Activated T-helper 2 cell treated with anti-CD3 and anti-CD28 coated beads, Interferon-gamma antibody, Interleukin-2, Interleukin-4, amounts not matched to agents 10 μg/mL and 5 μg/mL and 100 μg/mL, durations not matched to agents 14 hours and 24 hours and 36 hours (primary cell): Measurements from ENCODE around the gene BMPER. TPM values are rescaled to one million over a fixed set of nuclear protein-coding genes. Genes with fewer than 3 reads are reported as not detected.
"Not testable (repeated sequence)": the region's sequence is repeated elsewhere in the genome, so short reads cannot be mapped to it uniquely, and the experiment has no call there.

ENCODE experiments used
- DNase-seq: peaks from one replicate; pipeline ENCODE4 v3.0.0; 2021; ENCODE audit warnings: low spot score
- H3K27ac Mint-ChIP-seq: one replicate; pipeline ENCODE4 v1.8.0; 2021; ENCODE audit warnings: mixed read lengths
- H3K27me3 Mint-ChIP-seq: one replicate; pipeline ENCODE4 v1.8.0; 2021; ENCODE audit warnings: low read depth, mixed read lengths
- H3K36me3 Mint-ChIP-seq: one replicate; pipeline ENCODE4 v1.8.0; 2021; ENCODE audit warnings: low read depth, mixed read lengths
- H3K4me1 Mint-ChIP-seq: one replicate; pipeline ENCODE4 v1.8.0; 2021; ENCODE audit warnings: low read depth, mixed read lengths
- H3K4me3 Mint-ChIP-seq: one replicate; pipeline ENCODE4 v1.8.0; 2021; ENCODE audit warnings: low read depth, mild to moderate bottlenecking, moderate library complexity, mixed read lengths
- H3K9me3 Mint-ChIP-seq: one replicate; pipeline ENCODE4 v1.8.0; 2021; ENCODE audit warnings: mixed read lengths
- intact Hi-C: fragments of 100-400 bp; cut with micrococcal nuclease; formaldehyde crosslinking; loops from one replicate; pipeline ENCODE4 v1.15.1; 2023
- total RNA-seq: library from RNA; stranded (reverse); gene quantifications from 2 replicates; pipeline ENCODE4 v1.2.3, GENCODE V29; 2022

The BMPER gene
- total RNA-seq, 1 donor from 2014 or later = not detected

DNA sequence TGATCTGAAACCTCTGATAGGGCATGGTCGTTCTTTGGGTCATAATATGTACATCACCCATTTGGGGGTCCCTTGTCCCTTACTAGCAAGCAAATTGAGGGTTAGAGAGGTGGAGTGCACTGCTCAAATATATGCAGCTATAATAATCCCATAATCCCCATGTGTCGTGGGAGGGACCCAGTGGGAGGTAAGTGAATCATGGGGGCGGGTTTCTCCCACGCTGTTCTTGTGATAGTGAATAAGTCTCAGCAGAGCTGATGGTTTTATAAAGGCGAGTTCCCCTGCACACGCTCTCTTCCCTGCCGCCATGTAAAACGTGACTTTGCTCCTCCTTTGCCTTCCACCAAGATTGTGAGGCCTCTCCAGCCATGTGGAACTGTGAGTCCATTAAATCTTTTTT lies 262.7 kb downstream of the BMPER start:
- Mint-ChIP-seq H3K4me1 (no peaks in the 10 kb centered on the region), H3K9me3 (peaks cover 5% of the 10 kb centered on the region), H3K27me3 (no peaks in the 10 kb centered on the region), H3K27ac (no peak overlapping the region), H3K36me3 (no peaks in the 10 kb centered on the region), H3K4me3 (no peak overlapping the region)
- no peak for DNase-seq
- intact Hi-C loops = no loop called here

DNA sequence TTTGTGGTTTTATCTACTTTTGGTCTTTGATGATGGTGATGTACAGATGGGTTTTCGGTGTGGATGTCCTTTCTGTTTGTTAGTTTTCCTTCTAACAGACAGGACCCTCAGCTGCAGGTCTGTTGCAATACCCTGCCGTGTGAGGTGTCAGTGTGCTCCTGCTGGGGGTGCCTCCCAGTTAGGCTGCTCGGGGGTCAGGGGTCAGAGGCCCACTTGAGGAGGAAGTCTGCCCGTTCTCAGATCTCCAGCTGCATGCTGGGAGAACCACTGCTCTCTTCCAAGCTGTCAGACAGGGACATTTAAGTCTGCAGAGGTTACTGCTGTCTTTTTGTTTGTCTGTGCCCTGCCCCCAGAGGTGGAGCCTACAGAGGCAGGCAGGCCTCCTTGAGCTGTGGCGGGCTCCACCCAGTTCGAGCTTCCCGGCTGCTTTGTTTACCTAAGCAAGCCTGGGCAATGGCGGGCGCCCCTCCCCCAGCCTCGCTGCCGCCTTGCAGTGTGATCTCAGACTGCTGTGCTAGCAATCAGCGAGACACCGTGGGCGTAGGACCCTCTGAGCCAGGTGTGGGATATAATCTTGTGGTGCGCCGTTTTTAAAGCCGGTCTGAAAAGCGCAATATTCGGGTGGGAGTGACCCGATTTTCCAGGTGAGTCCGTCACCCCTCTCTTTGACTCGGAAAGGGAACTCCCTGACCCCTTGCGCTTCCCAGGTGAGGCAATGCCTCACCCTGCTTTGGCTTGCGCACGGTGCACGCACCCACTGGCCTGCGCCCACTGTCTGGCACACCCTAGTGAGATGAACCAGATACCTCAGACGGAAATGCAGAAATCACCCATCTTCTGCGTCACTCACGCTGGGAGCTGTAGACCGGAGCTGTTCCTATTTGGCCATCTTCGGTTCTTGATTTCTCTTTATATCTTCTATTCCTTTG lies 269.6 kb downstream of the BMPER start:
- H3K36me3 Mint-ChIP-seq, intact Hi-C loops, H3K4me1 Mint-ChIP-seq, H3K9me3 Mint-ChIP-seq, H3K4me3 Mint-ChIP-seq, H3K27ac Mint-ChIP-seq, H3K27me3 Mint-ChIP-seq, DNase-seq: not testable (repeated sequence)

DNA sequence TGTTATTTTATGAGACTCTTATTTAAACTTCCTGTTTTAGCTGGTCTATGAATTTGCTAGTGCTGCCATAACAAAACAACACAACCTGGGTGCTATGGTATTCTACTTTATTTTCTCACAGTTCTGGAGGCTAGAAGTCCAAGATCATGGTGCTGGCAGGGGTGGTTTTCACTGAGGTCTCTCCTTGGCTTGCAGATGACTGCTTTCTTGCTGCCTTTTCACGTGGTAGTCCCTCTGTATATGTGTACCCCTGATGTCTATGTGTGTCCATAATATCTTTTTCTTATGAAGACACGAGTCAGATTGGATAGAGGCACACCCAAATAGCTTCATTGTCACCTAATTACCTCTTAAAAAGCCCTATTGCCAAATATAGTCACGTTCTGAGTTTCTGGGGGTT lies 270.5 kb downstream of the BMPER start:
- intact Hi-C loops = no loop called here
- H3K36me3 Mint-ChIP-seq = no peaks in the 10 kb centered on the region
- H3K4me1 Mint-ChIP-seq = no peaks in the 10 kb centered on the region
- H3K4me3 Mint-ChIP-seq = no peak overlapping the region
- H3K9me3 Mint-ChIP-seq = peaks cover 10% of the 10 kb centered on the region
- no peak for DNase-seq
- no peaks in the 10 kb centered on the region for H3K27me3 Mint-ChIP-seq
- no peak overlapping the region for H3K27ac Mint-ChIP-seq

DNA sequence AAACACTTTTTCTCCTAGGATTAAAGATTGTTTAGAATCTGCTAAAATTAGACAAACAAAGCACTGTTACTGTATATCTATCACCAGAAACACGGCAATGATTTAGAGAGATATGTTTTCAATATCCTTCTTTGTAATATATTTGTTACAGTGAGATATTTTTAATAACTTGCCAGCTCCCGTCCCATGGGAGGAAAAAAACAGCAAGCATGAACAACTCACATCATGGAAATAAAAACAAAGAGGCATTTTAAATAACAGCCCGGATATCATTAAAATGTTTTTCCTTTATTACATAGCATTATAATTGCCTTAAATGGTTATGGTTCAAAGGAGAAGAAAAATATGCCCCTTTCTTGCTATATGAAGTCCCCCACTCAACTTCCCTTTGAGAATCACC lies 272.1 kb downstream of the BMPER start:
- H3K27ac Mint-ChIP-seq = no peak overlapping the region
- DNase-seq = no peak
- no peaks in the 10 kb centered on the region for H3K4me1 Mint-ChIP-seq
- peaks cover 17% of the 10 kb centered on the region for H3K9me3 Mint-ChIP-seq
- H3K4me3 Mint-ChIP-seq = no peak overlapping the region
- no peaks in the 10 kb centered on the region for H3K36me3 Mint-ChIP-seq
- H3K27me3 Mint-ChIP-seq = no peaks in the 10 kb centered on the region
- intact Hi-C loops = no loop called here

DNA sequence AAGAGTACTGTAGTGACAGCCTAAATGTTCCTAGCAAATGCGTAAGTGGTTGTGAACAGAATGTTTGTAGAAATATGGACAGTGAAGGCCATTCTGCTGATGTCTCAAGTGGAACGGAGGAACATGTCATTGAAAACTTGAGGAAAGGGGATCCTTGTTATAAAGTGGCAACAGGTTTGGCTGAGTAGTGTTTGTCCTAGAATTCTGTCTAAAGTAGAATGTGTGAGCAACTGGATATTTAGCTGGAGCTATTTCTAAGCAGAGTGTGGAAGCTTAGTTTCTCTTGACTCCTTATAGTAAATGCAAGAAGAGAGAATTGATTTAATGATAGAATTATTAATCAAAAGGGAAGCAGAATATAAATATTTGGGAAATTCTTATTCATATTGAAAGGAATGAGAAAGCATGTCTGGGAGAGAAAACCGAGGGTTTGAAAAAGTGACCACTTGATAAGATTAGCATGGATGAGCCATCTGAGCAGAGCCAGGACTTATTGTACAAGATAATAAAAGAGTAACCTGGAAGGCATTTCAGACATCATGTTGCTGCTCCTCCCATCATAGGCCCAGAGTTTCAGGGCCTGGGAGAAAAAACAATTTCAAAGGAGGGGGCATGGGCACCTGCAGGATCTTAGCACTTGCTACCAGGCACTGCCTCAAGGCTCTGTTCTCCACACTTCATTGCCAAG lies 276.1 kb downstream of the BMPER start:
- intact Hi-C loops = no loop called here
- no peaks in the 10 kb centered on the region for H3K4me1 Mint-ChIP-seq
- DNase-seq = no peak
- no peak overlapping the region for H3K27ac Mint-ChIP-seq
- peaks cover 8% of the 10 kb centered on the region for H3K9me3 Mint-ChIP-seq
- H3K36me3 Mint-ChIP-seq = no peaks in the 10 kb centered on the region
- no peaks in the 10 kb centered on the region for H3K27me3 Mint-ChIP-seq
- no peak overlapping the region for H3K4me3 Mint-ChIP-seq

DNA sequence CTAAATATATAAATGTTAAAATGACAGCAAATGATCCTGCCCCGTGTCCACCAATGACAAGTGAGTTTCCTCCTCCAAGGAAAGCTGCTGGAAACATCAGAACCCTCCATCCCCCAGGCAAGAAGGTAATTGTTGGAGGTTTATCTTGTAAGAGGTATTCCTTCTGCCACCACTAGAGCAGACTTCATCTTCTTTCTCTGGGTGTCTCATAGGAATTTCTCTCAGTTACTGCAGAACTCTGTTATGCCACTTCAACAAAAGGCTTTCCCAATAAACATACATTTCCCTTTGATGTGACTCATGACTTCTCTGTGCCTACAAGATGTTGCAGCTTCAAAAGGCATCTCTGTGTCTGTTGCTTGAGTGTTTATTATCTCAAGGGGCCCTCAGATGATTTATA lies 279.1 kb downstream of the BMPER start:
- Mint-ChIP-seq H3K9me3 (peaks cover 8% of the 10 kb centered on the region), H3K4me3 (no peak overlapping the region), H3K36me3 (no peaks in the 10 kb centered on the region), H3K4me1 (no peaks in the 10 kb centered on the region), H3K27ac (no peak overlapping the region), H3K27me3 (no peaks in the 10 kb centered on the region)
- no peak for DNase-seq
- intact Hi-C loops = no loop called here

DNA sequence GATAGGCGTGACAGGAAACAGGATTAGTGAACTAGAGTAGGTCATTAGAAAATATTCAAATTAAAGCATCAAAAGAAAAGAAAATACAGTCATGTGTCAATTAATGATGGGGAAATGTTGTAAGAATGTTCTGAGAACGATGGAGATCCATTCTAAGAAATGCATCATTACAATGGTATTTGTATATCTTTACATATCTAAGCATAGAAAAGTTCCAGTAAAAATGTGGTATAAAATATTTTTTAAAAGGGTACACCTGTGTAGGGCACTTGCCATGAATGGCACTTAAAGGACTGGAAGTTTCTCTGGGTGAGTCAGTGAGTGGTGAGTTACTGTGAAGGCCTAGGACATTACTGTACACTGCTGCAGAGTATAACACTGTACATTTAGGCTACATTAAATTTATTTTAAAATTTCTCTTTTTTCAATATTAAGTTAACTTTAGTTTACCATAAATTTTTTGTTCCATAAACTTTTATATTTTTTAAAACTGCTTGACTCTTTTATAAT lies 282.5 kb downstream of the BMPER start:
- intact Hi-C loops = no loop called here
- Mint-ChIP-seq H3K27ac (no peak overlapping the region), H3K4me1 (no peaks in the 10 kb centered on the region), H3K4me3 (no peak overlapping the region), H3K27me3 (no peaks in the 10 kb centered on the region), H3K36me3 (no peaks in the 10 kb centered on the region), H3K9me3 (no peaks in the 10 kb centered on the region)
- no peak for DNase-seq

DNA sequence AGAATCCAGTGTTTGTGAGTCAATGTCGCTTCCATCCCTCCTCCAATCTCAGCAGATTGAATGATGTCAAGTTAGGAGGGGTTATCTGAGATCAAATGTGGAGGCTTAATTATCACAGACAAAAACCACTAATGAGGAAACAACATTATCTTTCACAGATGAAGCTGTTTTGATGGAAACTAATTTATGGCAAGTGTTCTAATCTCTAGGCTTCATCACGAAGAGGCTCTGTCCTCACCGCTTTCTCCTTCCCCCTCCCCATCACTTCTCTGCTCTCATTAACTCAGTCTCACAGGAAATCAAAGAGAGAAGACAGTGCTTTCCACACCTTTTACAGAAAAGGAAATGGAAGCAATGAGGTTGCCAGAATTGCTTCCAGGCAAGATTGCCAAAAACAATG lies 283.7 kb downstream of the BMPER start:
- intact Hi-C loops = no loop called here
- H3K9me3 Mint-ChIP-seq = no peaks in the 10 kb centered on the region
- no peak overlapping the region for H3K4me3 Mint-ChIP-seq
- H3K4me1 Mint-ChIP-seq = no peaks in the 10 kb centered on the region
- H3K27me3 Mint-ChIP-seq = no peaks in the 10 kb centered on the region
- no peaks in the 10 kb centered on the region for H3K36me3 Mint-ChIP-seq
- DNase-seq = no peak
- no peak overlapping the region for H3K27ac Mint-ChIP-seq

DNA sequence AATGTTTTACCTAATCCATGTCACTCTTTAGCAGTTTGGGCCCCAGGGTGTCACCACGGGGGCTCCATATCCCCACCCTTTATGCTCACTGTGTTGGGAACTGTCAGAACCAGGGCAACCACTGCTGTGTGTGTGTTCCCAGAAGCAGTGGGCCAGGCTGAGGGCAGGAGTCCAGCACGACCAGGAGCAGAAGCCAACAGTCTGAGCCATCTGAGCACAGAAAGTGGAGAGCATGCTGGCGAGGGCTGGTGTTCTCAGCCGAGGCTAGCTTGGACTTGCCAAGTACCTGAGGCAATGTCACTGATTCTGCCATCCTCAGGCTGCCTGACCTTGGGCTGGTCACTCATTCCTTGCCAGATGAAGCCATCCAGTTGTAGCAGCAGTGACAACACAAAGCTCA lies 285.0 kb downstream of the BMPER start:
- Mint-ChIP-seq H3K9me3 (no peaks in the 10 kb centered on the region), H3K27ac (no peak overlapping the region), H3K4me1 (no peaks in the 10 kb centered on the region), H3K36me3 (no peaks in the 10 kb centered on the region), H3K27me3 (no peaks in the 10 kb centered on the region), H3K4me3 (no peak overlapping the region)
- intact Hi-C loops = no loop called here
- no peak for DNase-seq

DNA sequence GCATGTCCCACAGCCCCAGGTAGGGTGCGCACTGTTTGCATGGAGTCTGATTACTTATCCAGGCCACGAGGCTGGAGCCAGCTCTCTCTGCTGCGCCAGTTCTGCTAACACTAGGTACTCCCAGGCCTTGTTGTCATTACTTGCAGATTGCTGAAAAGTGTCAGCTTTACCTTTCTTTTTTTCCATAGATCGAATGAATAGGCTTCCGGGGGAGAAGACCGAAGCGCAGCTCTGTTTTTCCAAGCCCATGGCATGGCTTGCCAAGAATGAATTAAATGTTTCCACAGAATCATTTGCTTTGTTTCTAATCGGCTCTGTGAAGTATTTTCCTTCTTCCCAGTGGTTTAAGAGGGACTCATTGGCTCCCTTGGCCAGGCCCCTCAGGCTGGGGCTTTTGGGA lies 285.8 kb downstream of the BMPER start:
- H3K4me1 Mint-ChIP-seq = no peaks in the 10 kb centered on the region
- intact Hi-C loops = no loop called here
- DNase-seq = no peak
- H3K27ac Mint-ChIP-seq = no peak overlapping the region
- H3K36me3 Mint-ChIP-seq = no peaks in the 10 kb centered on the region
- no peak overlapping the region for H3K4me3 Mint-ChIP-seq
- H3K27me3 Mint-ChIP-seq = no peaks in the 10 kb centered on the region
- H3K9me3 Mint-ChIP-seq = no peaks in the 10 kb centered on the region

DNA sequence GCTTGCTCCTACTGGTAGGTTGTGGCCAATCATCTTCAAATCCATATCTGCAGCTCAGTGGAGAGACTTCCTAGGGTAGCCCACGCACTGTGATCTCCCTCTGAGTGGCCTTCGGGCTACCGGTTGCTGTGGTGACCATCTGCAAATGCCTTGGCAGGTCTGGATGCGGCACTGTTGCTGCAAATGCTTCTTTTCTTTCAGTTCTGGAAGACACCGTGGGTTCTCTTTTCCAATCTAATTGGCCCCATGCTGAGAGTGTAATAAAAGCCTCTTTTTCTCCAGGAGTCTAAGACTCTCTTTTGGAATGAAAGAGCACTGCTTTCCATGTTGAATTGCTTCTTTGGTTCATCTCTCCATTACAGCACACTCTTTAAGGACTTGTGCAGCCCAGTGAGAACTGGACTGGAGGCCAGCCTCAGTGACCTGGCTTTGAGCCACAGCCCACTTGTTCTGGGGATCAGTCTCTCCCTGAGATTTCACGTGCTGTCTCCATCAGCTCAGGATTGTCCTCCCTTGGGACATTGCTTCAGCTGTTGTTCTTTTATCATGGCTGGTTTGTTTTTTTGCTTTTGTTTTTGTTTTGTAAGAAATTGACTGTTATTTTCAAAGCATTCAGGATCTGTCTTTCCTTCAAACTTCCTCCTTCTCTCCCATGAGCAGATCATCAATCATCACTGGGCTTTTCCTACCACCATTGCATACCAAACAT lies 286.6 kb downstream of the BMPER start:
- no peak overlapping the region for H3K4me3 Mint-ChIP-seq
- H3K36me3 Mint-ChIP-seq = no peaks in the 10 kb centered on the region
- intact Hi-C loops = no loop called here
- no peaks in the 10 kb centered on the region for H3K9me3 Mint-ChIP-seq
- no peaks in the 10 kb centered on the region for H3K27me3 Mint-ChIP-seq
- H3K27ac Mint-ChIP-seq = no peak overlapping the region
- H3K4me1 Mint-ChIP-seq = no peaks in the 10 kb centered on the region
- no peak for DNase-seq

DNA sequence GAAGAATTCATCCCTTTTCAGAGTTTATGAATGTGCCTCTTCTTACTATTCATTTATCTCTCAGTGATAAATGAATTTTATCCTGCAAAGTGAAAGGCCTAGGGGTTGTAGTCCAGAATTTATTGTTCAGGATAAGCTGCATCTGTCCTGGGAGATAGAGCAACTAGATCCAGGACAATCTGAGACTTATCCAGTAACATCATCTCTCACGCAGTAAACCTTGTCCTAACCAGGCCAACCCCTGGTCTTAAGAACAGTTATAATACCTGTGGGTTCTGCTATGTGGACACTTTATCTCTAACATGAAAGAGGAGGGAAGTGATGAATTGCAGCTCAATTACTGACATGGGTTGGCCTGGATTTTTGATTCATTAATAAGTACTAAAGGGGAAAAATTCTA lies 287.6 kb downstream of the BMPER start:
- Mint-ChIP-seq H3K27me3 (no peaks in the 10 kb centered on the region), H3K36me3 (no peaks in the 10 kb centered on the region), H3K9me3 (peaks cover 3% of the 10 kb centered on the region), H3K4me1 (no peaks in the 10 kb centered on the region), H3K27ac (no peak overlapping the region), H3K4me3 (no peak overlapping the region)
- no peak for DNase-seq
- intact Hi-C loops = no loop called here

DNA sequence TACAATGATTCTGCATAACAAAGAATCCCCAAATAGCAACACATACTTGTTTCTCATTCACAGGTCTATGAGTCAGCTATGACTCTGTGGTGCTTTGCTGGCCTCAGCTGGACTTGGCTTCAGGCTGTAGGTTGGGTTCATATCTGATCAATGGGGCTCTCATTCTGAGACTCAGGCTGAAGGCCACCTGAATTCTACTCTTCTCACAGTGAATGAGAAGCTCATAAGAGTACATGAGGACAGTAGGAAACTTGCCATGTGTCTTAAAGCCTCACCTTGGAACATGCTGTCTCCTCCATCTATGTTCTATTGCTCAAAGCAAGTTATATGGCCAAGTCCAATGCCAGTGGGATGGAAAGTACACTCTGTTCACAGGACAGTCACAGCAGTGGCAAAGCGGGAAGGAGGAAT lies 292.9 kb downstream of the BMPER start:
- Mint-ChIP-seq H3K4me3 (no peak overlapping the region), H3K4me1 (no peaks in the 10 kb centered on the region), H3K9me3 (peaks cover 3% of the 10 kb centered on the region), H3K27me3 (no peaks in the 10 kb centered on the region), H3K27ac (no peak overlapping the region), H3K36me3 (no peaks in the 10 kb centered on the region)
- DNase-seq = no peak
- intact Hi-C loops = no loop called here
